Activated T-helper 17 cell treated with anti-CD3 and anti-CD28 coated beads, Interleukin-2, amount 50 U/mL, for 72 hours (primary cell): Measurements from ENCODE around the gene NAB2. TPM values are rescaled to one million over a fixed set of nuclear protein-coding genes. Genes with fewer than 3 reads are reported as not detected.

Experiments used
- ATAC-seq: fragments of 150-1000 bp; cut with Tn5 transposase; replicated peaks from 2 replicates; pipeline ENCODE4 v1.10.0; 2021; ENCODE audit warnings: mild to moderate bottlenecking, moderate library complexity
- H3K27ac Mint-ChIP-seq: one replicate; pipeline ENCODE4 v1.8.0; 2022; ENCODE audit warnings: mixed read lengths
- H3K27me3 Mint-ChIP-seq: one replicate; pipeline ENCODE4 v1.8.0; 2022; ENCODE audit warnings: mixed read lengths
- H3K36me3 Mint-ChIP-seq: one replicate; pipeline ENCODE4 v1.8.0; 2022; ENCODE audit warnings: low read depth, mild to moderate bottlenecking, mixed read lengths
- H3K4me1 Mint-ChIP-seq: one replicate; pipeline ENCODE4 v1.8.0; 2022; ENCODE audit warnings: mixed read lengths
- H3K4me3 Mint-ChIP-seq: one replicate; pipeline ENCODE4 v1.8.0; 2022; ENCODE audit warnings: mild to moderate bottlenecking, mixed read lengths
- H3K9me3 Mint-ChIP-seq: one replicate; pipeline ENCODE4 v1.8.0; 2022; ENCODE audit warnings: mixed read lengths
- total RNA-seq, 2 donors: library from RNA; stranded (reverse); gene quantifications; one replicate each; pipeline ENCODE4 v1.2.3, GENCODE V29; 2022

NAB2 gene
- total RNA-seq, 2 donors from 2014 or later = 20.6 to 61.4 TPM

- Mint-ChIP-seq H3K27ac (peak overlapping the region; percentile 93), H3K27me3 (no peaks in the 10 kb centered on the region), H3K4me3 (peak overlapping the region; percentile 97), H3K9me3 (no peaks in the 10 kb centered on the region), H3K36me3 (peaks cover 99% of the 10 kb centered on the region), H3K4me1 (peaks cover 47% of the 10 kb centered on the region)
- ATAC-seq = no peak
These were observed 5.6 kb downstream of the NAB2 start for GRCh38 chr12:57094208-57095160.

DNA sequence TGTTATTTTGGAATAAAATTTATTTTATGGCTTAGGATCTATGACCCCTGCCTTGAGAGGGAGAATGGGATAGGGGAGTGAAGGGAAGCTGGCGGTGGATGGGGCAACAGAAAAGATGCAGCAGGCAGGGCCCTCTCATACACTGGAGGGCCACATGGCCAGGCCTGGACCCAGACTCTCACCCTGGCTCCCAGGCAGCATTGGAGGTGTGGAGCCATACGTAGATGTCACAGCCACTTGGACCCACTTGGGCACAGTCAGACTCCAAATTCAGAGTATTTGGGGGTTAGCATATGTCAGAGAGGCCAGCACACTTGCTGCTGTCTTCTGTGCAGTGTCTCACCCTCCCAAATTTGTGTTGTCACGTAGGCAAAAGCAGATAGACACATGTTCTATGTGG is 6.5 kb downstream of the NAB2 start:
- H3K4me1 Mint-ChIP-seq = peaks cover 50% of the 10 kb centered on the region

DNA sequence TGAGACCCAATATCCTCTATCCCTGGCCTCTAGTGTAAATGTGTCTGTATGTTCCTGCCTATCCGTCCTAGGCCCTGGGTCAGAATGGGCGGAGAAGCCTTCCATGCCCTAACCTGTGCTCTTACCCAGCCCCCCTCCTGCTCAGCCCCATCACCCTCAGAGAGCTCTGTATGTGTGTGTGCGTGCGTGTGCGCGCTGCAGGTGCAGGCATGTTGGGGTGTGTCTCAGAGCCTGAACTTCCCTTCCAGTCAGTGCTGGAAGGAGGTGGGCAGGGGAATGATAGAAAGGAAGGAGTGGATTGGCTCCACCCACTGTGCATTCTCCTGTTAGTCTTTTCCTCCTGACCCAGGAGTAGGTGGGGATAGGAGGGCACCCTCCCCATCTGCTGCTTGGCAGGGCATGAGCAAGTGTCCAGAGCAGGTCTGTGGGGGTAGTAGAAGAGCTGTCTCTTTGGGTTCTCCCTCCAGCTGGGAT is 7.2 kb downstream of the NAB2 start:
- peaks cover 43% of the 10 kb centered on the region for H3K4me1 Mint-ChIP-seq
- H3K36me3 Mint-ChIP-seq = peaks cover 99% of the 10 kb centered on the region
- no peaks in the 10 kb centered on the region for H3K27me3 Mint-ChIP-seq
- H3K9me3 Mint-ChIP-seq = no peaks in the 10 kb centered on the region
- H3K4me3 Mint-ChIP-seq = no peak overlapping the region
- H3K27ac Mint-ChIP-seq = peak overlapping the region; percentile 93
- no peak for ATAC-seq

More for the DNA sequence above, 6.5 kb downstream of the NAB2 start:
- Mint-ChIP-seq H3K9me3 (no peaks in the 10 kb centered on the region), H3K4me3 (peak overlapping the region; percentile 97), H3K27me3 (no peaks in the 10 kb centered on the region), H3K27ac (peak overlapping the region; percentile 93), H3K36me3 (peaks cover 99% of the 10 kb centered on the region)
- peak; percentile 6 for ATAC-seq

- no peaks in the 10 kb centered on the region for H3K9me3 Mint-ChIP-seq
- peaks cover 99% of the 10 kb centered on the region for H3K36me3 Mint-ChIP-seq
- ATAC-seq = no peak
- H3K4me3 Mint-ChIP-seq = no peak overlapping the region
- peaks cover 42% of the 10 kb centered on the region for H3K4me1 Mint-ChIP-seq
- H3K27ac Mint-ChIP-seq = peak overlapping the region; percentile 93
- no peaks in the 10 kb centered on the region for H3K27me3 Mint-ChIP-seq
These were observed 8.0 kb downstream of the NAB2 start for GRCh38 chr12:57096748-57097553.

- Mint-ChIP-seq H3K27me3 (no peaks in the 10 kb centered on the region), H3K27ac (no peak overlapping the region), H3K36me3 (peaks cover 99% of the 10 kb centered on the region)
These were observed 8.6 kb downstream of the NAB2 start for GRCh38 chr12:57097554-57097835.

DNA sequence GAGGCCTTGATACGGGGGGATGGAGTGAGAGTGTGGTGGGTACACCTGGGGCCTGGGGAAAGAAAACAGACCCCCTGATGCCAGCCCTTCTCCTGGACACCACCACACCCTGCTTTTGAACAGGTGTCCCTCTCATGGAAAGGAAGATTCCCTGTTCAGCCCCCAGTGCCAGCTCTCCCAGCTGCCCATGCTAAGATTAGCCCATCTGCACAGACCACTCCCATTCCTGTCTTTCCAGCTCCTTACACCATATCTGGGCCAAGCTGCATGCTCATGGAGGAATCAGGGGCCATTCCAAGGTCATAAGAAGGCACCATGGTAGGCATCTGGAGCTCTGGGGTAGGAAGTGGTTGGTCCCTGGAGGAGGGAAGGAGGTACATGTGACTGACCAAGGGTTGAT is 9.6 kb downstream of the NAB2 start:
- peak overlapping the region; percentile 87 for H3K27ac Mint-ChIP-seq

More at GRCh38 chr12:57097554-57097835, 8.6 kb downstream of the NAB2 start:
- Mint-ChIP-seq H3K4me1 (peaks cover 38% of the 10 kb centered on the region), H3K4me3 (no peak overlapping the region), H3K9me3 (no peaks in the 10 kb centered on the region)
- ATAC-seq = no peak

DNA sequence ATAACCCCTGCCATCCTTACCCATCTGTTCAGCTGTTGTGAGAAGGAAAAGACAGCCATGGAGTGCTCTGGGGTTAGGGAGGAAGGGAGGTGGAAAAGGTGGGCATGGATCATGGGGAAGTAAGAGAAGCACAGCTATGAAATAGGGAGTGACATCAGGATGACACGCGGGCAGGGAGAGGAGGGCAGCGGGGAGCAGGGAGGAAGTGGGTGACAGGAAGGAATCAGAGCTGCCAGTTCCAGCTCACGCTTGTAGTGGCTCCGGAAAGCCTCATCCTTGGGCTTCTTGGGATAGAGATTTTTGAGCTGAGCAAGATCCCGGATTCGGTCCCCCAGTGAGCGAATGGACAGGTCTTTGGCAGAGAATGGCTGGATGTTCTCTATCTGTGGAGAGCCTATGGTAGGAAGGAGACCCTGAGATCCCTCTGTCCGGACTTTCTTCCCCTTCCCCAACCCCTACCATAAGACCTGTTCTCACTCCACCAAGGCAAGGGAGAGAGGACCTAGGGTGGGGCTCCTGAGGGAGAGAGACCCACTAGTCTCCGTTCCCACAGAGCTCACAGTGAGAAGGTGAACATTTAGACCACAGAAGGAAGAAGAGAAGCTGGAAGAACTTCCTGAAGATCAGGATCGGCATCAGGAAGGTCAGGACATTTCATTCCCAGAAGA is 10.3 kb downstream of the NAB2 start:
- Mint-ChIP-seq H3K36me3 (peaks cover 100% of the 10 kb centered on the region), H3K4me3 (no peak overlapping the region), H3K9me3 (no peaks in the 10 kb centered on the region), H3K27ac (peak overlapping the region; percentile 87), H3K4me1 (peaks cover 26% of the 10 kb centered on the region), H3K27me3 (no peaks in the 10 kb centered on the region)
- no peak for ATAC-seq

More for the DNA sequence above, 9.6 kb downstream of the NAB2 start:
- no peak overlapping the region for H3K4me3 Mint-ChIP-seq
- peaks cover 99% of the 10 kb centered on the region for H3K36me3 Mint-ChIP-seq
- ATAC-seq = no peak
- peaks cover 30% of the 10 kb centered on the region for H3K4me1 Mint-ChIP-seq
- no peaks in the 10 kb centered on the region for H3K27me3 Mint-ChIP-seq
- H3K9me3 Mint-ChIP-seq = no peaks in the 10 kb centered on the region

DNA sequence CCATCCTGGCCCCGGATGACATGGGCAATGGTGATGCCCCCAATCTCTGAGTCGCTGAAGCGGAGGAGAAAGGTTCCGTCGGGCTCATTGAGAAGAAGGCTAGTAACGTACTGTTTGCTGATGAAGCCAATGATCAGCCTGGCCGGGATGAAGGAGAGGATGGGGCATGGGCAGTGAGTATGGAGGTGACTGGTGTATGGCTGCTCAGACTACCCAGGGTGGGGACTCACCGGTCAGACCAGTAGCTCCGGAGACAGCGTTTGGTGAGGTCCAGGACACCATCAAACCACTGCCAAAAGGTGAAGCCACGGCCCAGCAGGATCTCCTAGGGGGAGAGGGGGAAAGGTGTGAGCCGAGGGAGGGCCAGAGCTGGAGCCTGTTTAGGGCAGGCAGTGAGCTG is 10.9 kb downstream of the NAB2 start:
- Mint-ChIP-seq H3K4me3 (no peak overlapping the region), H3K27me3 (no peaks in the 10 kb centered on the region), H3K9me3 (no peaks in the 10 kb centered on the region), H3K36me3 (peaks cover 100% of the 10 kb centered on the region), H3K4me1 (peaks cover 26% of the 10 kb centered on the region), H3K27ac (peak overlapping the region; percentile 87)
- ATAC-seq = no peak

DNA sequence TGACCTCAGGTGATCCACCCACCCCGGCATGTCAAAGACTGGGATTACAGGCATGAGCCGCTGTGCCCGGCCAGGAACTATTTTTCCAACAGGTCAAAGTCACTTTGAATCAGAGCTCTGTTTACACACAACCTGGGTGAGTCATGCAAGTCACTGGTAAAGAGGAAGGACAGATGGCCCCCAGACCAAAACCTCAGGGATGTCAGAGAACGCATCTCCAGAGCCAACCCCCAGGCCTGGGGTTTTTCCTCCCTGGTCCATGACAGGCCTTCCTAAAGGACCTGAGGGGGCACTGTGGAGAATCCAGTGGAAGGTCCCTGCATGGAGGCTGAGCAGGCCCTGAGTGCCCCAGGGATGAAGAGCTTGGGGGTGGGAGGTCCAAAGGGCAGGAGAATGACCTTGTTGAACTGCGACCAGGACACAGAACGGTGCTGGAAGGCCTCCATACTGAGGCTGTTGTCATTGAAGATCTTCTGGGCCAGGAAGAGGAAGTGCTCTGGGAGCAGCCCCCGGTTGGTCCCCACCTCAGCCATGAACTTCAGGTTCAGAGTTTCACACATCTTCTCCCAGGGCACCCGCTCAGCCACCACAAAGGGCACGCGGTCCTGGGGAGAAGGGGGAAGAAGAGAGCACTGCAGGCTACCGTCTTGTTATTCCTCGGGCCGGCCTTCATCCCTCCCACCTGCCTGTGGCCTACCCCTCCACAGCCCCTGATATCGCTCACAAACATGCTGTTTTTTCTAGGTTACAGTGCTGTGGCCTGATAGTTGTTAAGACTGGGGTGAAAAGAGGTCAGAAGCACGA is 13.2 kb downstream of the NAB2 start:
- H3K27ac Mint-ChIP-seq = peak overlapping the region; percentile 43
- H3K27me3 Mint-ChIP-seq = no peaks in the 10 kb centered on the region
- peaks cover 26% of the 10 kb centered on the region for H3K4me1 Mint-ChIP-seq
- no peak overlapping the region for H3K4me3 Mint-ChIP-seq
- H3K36me3 Mint-ChIP-seq = peaks cover 100% of the 10 kb centered on the region
- H3K9me3 Mint-ChIP-seq = no peaks in the 10 kb centered on the region
- ATAC-seq = no peak

- no peak for ATAC-seq
- no peak overlapping the region for H3K4me3 Mint-ChIP-seq
- peaks cover 29% of the 10 kb centered on the region for H3K4me1 Mint-ChIP-seq
- no peaks in the 10 kb centered on the region for H3K27me3 Mint-ChIP-seq
- no peak overlapping the region for H3K27ac Mint-ChIP-seq
- H3K9me3 Mint-ChIP-seq = no peaks in the 10 kb centered on the region
- H3K36me3 Mint-ChIP-seq = peaks cover 100% of the 10 kb centered on the region
These were observed 14.9 kb downstream of the NAB2 start for GRCh38 chr12:57103856-57104255.

GRCh38 chr12:57104292-57104910 is 15.5 kb downstream of the NAB2 start:
- Mint-ChIP-seq H3K9me3 (no peaks in the 10 kb centered on the region), H3K27me3 (no peaks in the 10 kb centered on the region), H3K27ac (no peak overlapping the region), H3K4me1 (peaks cover 27% of the 10 kb centered on the region), H3K36me3 (peaks cover 99% of the 10 kb centered on the region), H3K4me3 (no peak overlapping the region)
- no peak for ATAC-seq

DNA sequence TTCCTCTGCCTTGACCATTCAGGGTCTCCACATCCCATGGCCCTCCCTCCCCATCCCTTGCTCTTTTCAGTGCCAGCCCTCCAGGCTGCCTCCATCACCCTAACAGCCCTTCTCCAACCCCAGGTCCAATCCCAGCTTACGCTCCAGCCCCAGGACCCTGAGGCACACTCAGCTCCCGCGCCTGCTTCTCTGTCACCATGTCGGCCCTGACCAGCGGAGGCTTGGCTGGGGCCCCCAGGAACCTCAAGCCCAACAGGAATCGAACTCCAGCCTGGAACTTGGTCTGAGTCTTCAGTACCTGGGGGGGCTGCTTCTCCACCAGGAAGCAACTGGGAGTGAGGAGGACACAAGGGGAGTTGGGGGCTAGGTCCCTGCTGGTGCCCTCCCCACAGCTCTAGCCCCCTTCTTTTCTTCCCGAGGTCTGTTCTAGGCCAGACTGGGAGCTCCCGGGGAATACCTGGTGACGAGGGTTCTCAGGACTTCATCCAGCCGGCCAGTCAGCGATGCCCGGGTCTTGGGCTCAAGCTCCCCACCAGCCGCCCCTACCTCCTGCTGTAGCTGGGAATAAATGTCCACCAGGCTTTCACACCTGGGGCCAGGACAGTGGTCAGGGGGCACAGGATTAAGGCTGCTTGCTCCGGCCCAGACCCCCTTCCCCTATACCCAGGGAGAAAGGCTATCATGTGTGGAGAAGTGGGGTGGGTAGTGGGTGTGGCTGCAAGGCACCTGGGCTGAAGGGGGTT is 16.3 kb downstream of the NAB2 start:
- H3K9me3 Mint-ChIP-seq = no peaks in the 10 kb centered on the region
- no peak overlapping the region for H3K27ac Mint-ChIP-seq
- H3K36me3 Mint-ChIP-seq = peaks cover 99% of the 10 kb centered on the region
- peaks cover 25% of the 10 kb centered on the region for H3K4me1 Mint-ChIP-seq
- H3K27me3 Mint-ChIP-seq = no peaks in the 10 kb centered on the region
- H3K4me3 Mint-ChIP-seq = no peak overlapping the region
- no peak for ATAC-seq
